G401.6 (cell line): ENCODE measurements around the gene IGF2R.
"Not testable (repeated sequence)": the region's sequence is repeated elsewhere in the genome, so short reads cannot be mapped to it uniquely, and the experiment has no call there.

Source experiments
- FAIRE-seq: peaks from 2 replicates; lab custom pipeline; 2012; peaks lifted over from hg19 to GRCh38; lab: Jason Lieb, UNC

Gene IGF2R

GRCh38 chr6:159952289-159953005 lies 16.4 kb upstream of the IGF2R start:
- FAIRE-seq, result no peak

GRCh38 chr6:159953091-159953601 lies 15.7 kb upstream of the IGF2R start:
- FAIRE-seq, result no peak

GRCh38 chr6:159955945-159956361 lies 12.9 kb upstream of the IGF2R start:
- no peak for FAIRE-seq

- FAIRE-seq, result no peak
Observed at GRCh38 chr6:159957071-159957673, 11.7 kb upstream of the IGF2R start.

GRCh38 chr6:159959165-159959975 lies 9.5 kb upstream of the IGF2R start:
- FAIRE-seq, result no peak

GRCh38 chr6:159959976-159960384 lies 8.9 kb upstream of the IGF2R start:
- FAIRE-seq, result no peak

- FAIRE-seq, result no peak
Observed at GRCh38 chr6:159960485-159960884, 8.4 kb upstream of the IGF2R start.

- FAIRE-seq, result no peak
Observed at GRCh38 chr6:159961528-159961927, 7.4 kb upstream of the IGF2R start.

GRCh38 chr6:159963111-159963510 lies 5.8 kb upstream of the IGF2R start:
- no peak for FAIRE-seq

- no peak for FAIRE-seq
Observed at GRCh38 chr6:159964046-159964445, 4.8 kb upstream of the IGF2R start.

GRCh38 chr6:159966339-159966738 lies 2.5 kb upstream of the IGF2R start:
- FAIRE-seq, result no peak

GRCh38 chr6:159966981-159967380 lies 1.9 kb upstream of the IGF2R start:
- no peak for FAIRE-seq

GRCh38 chr6:159967621-159968020 lies 1.3 kb upstream of the IGF2R start:
- not testable (repeated sequence) for FAIRE-seq

GRCh38 chr6:159969204-159969912 lies 476 bp downstream of the IGF2R start:
- FAIRE-seq, result no peak

- no peak for FAIRE-seq
Observed at GRCh38 chr6:159969921-159970320, 1.0 kb downstream of the IGF2R start.

- no peak for FAIRE-seq
Observed at GRCh38 chr6:159970659-159971063, 1.8 kb downstream of the IGF2R start.

- no peak for FAIRE-seq
Observed at GRCh38 chr6:159971341-159972178, 2.7 kb downstream of the IGF2R start.

- no peak for FAIRE-seq
Observed at GRCh38 chr6:159972506-159973268, 3.8 kb downstream of the IGF2R start.

GRCh38 chr6:159973406-159973805 lies 4.5 kb downstream of the IGF2R start:
- no peak for FAIRE-seq

GRCh38 chr6:159973951-159974350 lies 5.1 kb downstream of the IGF2R start:
- FAIRE-seq, result no peak

- FAIRE-seq, result no peak
Observed at GRCh38 chr6:159974932-159975331, 6.0 kb downstream of the IGF2R start.
